H1 (cell line): ENCODE results near the gene GDNF. TPM values are rescaled to one million over a fixed set of nuclear protein-coding genes. Genes with fewer than 3 reads are reported as not detected.

Experiments used
- CBX8 ChIP-seq: fragments of 300-800, 300-1000 bp; sonication (generic); IDR thresholded peaks from 2 replicates; pipeline ENCODE4 v1.7.1; 2016; ENCODE audit warnings: low read depth, low read length, borderline replicate concordance
- CHD1 ChIP-seq: IDR thresholded peaks from 2 replicates; pipeline ENCODE4 v1.6.1; 2012; ENCODE audit warnings: low read depth, low read length, improper control_type of control experiment
- GTF2F1 ChIP-seq: IDR thresholded peaks from 2 replicates; pipeline ENCODE4 v1.6.1; 2012; ENCODE audit warnings: low read depth, low read length, improper control_type of control experiment, borderline replicate concordance
- TAF7 ChIP-seq: optimal IDR thresholded peaks from 2 replicates; pipeline ENCODE3; 2011; ENCODE audit warnings: low read depth, mild to moderate bottlenecking, inconsistent platforms, low read length, moderate library complexity, borderline replicate concordance
- ZNF274 ChIP-seq: IDR thresholded peaks from 2 replicates; pipeline ENCODE4 v1.7.0; 2012; ENCODE audit warnings: low read length, borderline replicate concordance; ENCODE audit errors: extremely low read depth
- polyA plus RNA-seq, 7 experiments: library from polyadenylated mRNA; depleted of rRNA in 3 of 7; stranded (reverse) in 5 of 7; unstranded in 2 of 7; fragments of >200 nt in 5 of 7; fragments of 200-250 nt in 2 of 7; gene quantifications; 1 replicate in 5 of 7; 2 replicates in 1 of 7; 4 replicates in 1 of 7; pipeline versions ENCODE4 v1.2.1 to v1.2.3, GENCODE V29; 2011 to 2013; ENCODE audit warnings: missing spikeins in 2 of 7, mixed read lengths in 2 of 7
- total RNA-seq: library from RNA; stranded (reverse); fragmentation: NEBNext Ultra II Directional; extraction: Animal tissue kit (Norgen Biotek cat#: 25700); gene quantifications from 2 replicates; pipeline ENCODE4 v1.2.1, GENCODE V29; 2021
- TF ChIP-seq, protein P1 (sequence below): fragments of 300-600 bp; sonication (generic); IDR thresholded peaks from 2 replicates; pipeline ENCODE4 v1.7.1; 2012; ENCODE audit warnings: low read length, moderate library complexity, mild to moderate bottlenecking, inconsistent platforms; ENCODE audit not compliant: insufficient replicate concordance

The GDNF gene
- total and polyA plus RNA-seq, 2 of the 8 experiments (the other 6 are each of a cell fraction or from before 2014, with no cell fraction given): 0.15 to 2.0 TPM

DNA sequence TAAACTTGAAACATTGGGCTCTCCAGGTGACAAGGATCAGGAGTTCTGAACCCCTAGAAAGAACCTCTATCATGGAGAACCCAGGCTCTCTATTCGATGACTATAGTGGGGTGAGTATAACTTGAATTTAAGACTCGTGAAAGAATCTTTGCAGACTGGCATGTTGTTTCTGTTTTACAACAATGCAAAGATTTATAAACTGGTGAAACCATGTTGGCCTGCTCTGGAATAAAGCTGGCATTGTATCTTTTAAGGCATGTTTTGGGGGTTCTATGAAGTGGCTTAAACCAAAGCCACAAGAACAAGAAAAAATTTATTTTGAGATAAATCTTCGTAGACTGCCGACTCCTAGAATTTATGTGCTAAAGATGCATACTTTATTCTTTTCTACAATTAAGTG is 9.8 kb upstream of the GDNF start (continued):
- TF ChIP-seq, protein P1, sequence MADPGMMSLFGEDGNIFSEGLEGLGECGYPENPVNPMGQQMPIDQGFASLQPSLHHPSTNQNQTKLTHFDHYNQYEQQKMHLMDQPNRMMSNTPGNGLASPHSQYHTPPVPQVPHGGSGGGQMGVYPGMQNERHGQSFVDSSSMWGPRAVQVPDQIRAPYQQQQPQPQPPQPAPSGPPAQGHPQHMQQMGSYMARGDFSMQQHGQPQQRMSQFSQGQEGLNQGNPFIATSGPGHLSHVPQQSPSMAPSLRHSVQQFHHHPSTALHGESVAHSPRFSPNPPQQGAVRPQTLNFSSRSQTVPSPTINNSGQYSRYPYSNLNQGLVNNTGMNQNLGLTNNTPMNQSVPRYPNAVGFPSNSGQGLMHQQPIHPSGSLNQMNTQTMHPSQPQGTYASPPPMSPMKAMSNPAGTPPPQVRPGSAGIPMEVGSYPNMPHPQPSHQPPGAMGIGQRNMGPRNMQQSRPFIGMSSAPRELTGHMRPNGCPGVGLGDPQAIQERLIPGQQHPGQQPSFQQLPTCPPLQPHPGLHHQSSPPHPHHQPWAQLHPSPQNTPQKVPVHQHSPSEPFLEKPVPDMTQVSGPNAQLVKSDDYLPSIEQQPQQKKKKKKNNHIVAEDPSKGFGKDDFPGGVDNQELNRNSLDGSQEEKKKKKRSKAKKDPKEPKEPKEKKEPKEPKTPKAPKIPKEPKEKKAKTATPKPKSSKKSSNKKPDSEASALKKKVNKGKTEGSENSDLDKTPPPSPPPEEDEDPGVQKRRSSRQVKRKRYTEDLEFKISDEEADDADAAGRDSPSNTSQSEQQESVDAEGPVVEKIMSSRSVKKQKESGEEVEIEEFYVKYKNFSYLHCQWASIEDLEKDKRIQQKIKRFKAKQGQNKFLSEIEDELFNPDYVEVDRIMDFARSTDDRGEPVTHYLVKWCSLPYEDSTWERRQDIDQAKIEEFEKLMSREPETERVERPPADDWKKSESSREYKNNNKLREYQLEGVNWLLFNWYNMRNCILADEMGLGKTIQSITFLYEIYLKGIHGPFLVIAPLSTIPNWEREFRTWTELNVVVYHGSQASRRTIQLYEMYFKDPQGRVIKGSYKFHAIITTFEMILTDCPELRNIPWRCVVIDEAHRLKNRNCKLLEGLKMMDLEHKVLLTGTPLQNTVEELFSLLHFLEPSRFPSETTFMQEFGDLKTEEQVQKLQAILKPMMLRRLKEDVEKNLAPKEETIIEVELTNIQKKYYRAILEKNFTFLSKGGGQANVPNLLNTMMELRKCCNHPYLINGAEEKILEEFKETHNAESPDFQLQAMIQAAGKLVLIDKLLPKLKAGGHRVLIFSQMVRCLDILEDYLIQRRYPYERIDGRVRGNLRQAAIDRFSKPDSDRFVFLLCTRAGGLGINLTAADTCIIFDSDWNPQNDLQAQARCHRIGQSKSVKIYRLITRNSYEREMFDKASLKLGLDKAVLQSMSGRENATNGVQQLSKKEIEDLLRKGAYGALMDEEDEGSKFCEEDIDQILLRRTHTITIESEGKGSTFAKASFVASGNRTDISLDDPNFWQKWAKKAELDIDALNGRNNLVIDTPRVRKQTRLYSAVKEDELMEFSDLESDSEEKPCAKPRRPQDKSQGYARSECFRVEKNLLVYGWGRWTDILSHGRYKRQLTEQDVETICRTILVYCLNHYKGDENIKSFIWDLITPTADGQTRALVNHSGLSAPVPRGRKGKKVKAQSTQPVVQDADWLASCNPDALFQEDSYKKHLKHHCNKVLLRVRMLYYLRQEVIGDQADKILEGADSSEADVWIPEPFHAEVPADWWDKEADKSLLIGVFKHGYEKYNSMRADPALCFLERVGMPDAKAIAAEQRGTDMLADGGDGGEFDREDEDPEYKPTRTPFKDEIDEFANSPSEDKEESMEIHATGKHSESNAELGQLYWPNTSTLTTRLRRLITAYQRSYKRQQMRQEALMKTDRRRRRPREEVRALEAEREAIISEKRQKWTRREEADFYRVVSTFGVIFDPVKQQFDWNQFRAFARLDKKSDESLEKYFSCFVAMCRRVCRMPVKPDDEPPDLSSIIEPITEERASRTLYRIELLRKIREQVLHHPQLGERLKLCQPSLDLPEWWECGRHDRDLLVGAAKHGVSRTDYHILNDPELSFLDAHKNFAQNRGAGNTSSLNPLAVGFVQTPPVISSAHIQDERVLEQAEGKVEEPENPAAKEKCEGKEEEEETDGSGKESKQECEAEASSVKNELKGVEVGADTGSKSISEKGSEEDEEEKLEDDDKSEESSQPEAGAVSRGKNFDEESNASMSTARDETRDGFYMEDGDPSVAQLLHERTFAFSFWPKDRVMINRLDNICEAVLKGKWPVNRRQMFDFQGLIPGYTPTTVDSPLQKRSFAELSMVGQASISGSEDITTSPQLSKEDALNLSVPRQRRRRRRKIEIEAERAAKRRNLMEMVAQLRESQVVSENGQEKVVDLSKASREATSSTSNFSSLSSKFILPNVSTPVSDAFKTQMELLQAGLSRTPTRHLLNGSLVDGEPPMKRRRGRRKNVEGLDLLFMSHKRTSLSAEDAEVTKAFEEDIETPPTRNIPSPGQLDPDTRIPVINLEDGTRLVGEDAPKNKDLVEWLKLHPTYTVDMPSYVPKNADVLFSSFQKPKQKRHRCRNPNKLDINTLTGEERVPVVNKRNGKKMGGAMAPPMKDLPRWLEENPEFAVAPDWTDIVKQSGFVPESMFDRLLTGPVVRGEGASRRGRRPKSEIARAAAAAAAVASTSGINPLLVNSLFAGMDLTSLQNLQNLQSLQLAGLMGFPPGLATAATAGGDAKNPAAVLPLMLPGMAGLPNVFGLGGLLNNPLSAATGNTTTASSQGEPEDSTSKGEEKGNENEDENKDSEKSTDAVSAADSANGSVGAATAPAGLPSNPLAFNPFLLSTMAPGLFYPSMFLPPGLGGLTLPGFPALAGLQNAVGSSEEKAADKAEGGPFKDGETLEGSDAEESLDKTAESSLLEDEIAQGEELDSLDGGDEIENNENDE: no peak
- TF ChIP-seq CBX8: no peak
- TF ChIP-seq CHD1: no peak
- no peak for TF ChIP-seq ZNF274
- no peak for TF ChIP-seq TAF7
- TF ChIP-seq GTF2F1: no peak
